GM18498 (cell line): ENCODE measurements around the gene ZNF593OS.
A peak's percentile ranks its signal among the peaks of the same experiment; 100 is the strongest.

Experiments used
- ATAC-seq: cut with Tn5 transposase; IDR thresholded peaks from one replicate; pipeline ENCODE4 v1.9.1; 2021; ENCODE audit warnings: mild to moderate bottlenecking, moderate library complexity; ENCODE audit not compliant: unreplicated experiment

The ZNF593OS gene

GRCh38 chr1:26127235-26128163 is 44.1 kb downstream of the ZNF593OS start:
- no peak for ATAC-seq

DNA sequence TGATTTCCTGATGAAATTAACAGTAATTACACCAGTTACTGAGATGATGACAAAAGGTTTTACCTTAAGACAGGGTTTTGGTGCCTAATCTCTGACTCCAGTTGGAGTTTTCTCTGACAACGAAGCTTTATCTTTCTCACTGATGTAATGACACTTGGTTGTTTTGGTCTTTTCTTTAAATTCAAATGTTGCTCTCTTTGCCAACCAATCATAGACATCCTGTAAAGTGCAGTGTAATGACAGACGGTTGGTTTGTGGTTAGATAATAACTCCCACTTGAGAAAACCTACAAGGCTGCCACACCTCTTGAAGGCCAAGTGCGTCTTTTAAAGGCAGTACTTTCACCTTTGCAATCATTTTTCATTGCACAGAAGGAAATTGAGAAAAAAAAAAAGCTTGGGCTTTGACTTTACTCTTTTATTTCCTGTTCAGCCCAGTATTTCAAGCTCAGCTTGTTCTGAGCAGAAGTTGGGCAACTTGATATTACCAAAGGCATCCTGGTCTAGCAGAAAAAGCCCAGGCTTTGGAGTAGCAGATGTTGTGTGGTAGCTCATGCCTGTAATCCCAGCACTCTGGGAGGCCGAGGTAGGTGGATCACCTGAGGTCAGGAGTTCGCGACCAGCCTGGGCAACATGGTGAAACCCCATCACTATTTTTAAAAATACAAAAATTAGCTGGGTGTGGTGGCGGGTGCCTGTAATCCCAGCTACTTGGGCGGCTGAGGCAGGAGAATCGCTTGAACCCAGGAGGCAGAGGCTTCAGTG is 45.1 kb downstream of the ZNF593OS start:
- peak; percentile 88 for ATAC-seq

DNA sequence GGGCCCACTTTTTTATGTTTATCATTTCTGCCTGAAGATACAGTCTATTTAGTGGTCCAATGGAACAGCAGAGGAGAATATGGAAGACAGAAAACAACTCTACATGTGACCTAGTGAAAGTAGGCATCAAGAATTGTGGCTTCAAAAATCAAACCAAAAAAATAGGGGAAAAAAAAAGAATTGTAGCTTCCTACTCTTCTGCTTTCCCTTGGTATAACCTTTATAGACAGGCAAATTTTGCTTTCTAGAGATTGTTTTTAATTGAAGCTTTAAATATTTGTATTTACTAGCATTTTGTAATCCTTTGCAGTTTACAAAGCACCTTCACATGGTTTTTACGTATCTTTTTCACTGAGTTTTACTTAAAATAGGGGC is 45.7 kb downstream of the ZNF593OS start:
- ATAC-seq = no peak

GRCh38 chr1:26125382-26125781 is 46.2 kb downstream of the ZNF593OS start:
- no peak for ATAC-seq

GRCh38 chr1:26124418-26125331 is 47.0 kb downstream of the ZNF593OS start:
- no peak for ATAC-seq

DNA sequence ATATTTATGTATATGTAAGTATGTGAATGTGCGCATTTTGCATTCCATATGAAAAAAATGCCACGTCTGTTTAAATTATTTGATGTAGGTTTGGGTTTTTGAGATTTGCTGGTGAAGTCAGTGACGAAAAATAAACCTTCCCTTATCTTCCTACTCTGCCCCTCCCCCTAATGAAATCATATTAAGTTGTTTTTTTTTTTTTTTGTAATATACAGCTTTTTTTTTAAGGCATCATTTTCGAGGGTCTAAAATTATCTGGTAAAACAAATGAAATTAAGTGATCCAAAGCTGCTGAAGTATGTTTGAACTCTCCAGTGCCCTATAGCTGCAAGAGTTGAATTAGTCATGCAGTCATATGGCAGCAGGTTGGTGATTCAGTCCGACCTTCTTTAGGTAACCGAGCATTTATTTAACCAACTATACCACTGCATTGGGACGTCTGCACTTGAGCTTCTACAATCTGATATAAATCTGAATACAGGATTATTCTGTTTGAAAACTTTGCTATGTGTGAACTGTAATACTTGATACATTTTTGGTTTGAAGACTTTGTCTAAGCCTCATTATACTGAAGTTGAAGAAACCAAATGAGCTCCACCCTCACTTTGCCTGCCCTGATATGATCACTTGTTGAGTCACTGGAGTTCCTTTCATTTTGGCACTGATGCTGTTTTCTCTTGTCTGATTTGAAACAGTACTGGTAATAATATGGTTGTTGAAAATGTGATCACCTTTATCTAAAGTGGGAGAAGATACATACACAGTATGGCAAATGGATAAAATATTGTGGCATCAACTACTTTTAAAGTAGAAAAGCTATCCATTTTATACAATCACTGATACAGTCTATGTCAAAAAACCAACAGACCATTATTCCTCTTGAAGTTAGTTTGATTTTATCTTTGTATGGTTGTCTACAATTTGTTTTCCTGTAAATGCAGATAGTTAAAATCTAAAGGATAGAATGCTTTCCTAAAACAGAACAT is 48.4 kb downstream of the ZNF593OS start:
- no peak for ATAC-seq

- ATAC-seq = no peak
Measured at GRCh38 chr1:26121854-26122773, 49.5 kb downstream of the ZNF593OS start.

DNA sequence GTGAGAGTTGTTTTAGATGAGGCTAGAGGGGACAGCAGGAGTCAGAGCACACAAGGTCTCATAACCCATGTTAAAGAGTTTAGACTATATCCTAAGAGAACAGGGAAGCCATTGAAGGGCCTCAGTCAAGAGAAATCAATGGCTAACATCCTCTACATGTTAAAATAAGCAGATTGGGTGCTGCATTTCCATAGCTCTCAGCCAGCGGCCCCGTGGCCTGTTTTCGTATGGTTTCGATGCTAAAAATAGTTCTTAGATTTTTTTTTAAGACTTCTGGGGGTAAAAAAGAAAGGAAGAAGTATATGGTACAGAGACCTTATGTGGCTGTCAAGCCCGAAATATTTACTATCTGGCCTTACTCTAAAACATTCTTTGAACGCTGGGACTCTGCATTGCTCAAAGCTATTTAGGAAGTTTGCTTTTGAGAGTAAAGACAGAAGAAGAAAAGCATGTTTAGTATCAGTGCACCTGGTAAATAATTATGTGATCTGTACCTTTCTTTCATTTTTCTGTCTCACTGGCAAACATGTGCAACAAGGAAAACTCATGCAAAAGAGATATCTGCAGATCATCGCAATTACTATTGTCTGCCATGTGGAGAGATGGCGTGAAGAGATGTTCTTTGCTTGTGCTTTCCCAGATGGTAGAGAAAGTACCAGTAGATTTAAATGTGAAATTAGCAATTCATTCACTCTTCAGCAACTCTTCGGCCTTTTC is 51.6 kb downstream of the ZNF593OS start:
- ATAC-seq = no peak
